Ishikawa (cell line): ENCODE measurements around the gene MED15.

Experiments used
- CEBPB ChIP-seq: IDR thresholded peaks from 2 replicates; pipeline ENCODE4 v1.6.1; 2012
- CREB1 ChIP-seq: IDR thresholded peaks from 2 replicates; pipeline ENCODE4 v1.6.1; 2012; ENCODE audit warnings: low read depth
- EGR1 ChIP-seq: IDR thresholded peaks from 2 replicates; pipeline ENCODE4 v1.6.1; 2012
- EP300 ChIP-seq: IDR thresholded peaks from 2 replicates; pipeline ENCODE4 v1.6.1; 2012; ENCODE audit warnings: borderline replicate concordance
- FOXM1 ChIP-seq: IDR thresholded peaks from 2 replicates; pipeline ENCODE4 v1.6.1; 2012; ENCODE audit warnings: low read depth, borderline replicate concordance
- NFIC ChIP-seq: IDR thresholded peaks from 2 replicates; pipeline ENCODE4 v1.6.1; 2012
- RAD21 ChIP-seq: IDR thresholded peaks from 2 replicates; pipeline ENCODE4 v1.6.1; 2012; ENCODE audit warnings: low read depth
- TAF1 ChIP-seq: IDR thresholded peaks from 2 replicates; pipeline ENCODE4 v1.6.1; 2012; ENCODE audit warnings: low read depth, mild to moderate bottlenecking
- TCF12 ChIP-seq: IDR thresholded peaks from 2 replicates; pipeline ENCODE4 v1.6.1; 2012; ENCODE audit warnings: low read depth
- TEAD4 ChIP-seq: IDR thresholded peaks from 2 replicates; pipeline ENCODE4 v1.6.1; 2012
- YY1 ChIP-seq: IDR thresholded peaks from 2 replicates; pipeline ENCODE4 v1.6.1; 2012; ENCODE audit warnings: low read depth
- ZBTB7A ChIP-seq: IDR thresholded peaks from 2 replicates; pipeline ENCODE4 v1.6.1; 2012; ENCODE audit warnings: low read depth
- TF ChIP-seq, protein P1 (sequence below): IDR thresholded peaks from 2 replicates; pipeline ENCODE4 v1.6.1; 2012
- TF ChIP-seq, protein P2 (sequence below): IDR thresholded peaks from 2 replicates; pipeline ENCODE4 v1.6.1; 2012; ENCODE audit warnings: low read depth, mild to moderate bottlenecking
- TF ChIP-seq, protein P3 (sequence below): IDR thresholded peaks from 2 replicates; pipeline ENCODE4 v1.6.1; 2012

MED15 gene

DNA sequence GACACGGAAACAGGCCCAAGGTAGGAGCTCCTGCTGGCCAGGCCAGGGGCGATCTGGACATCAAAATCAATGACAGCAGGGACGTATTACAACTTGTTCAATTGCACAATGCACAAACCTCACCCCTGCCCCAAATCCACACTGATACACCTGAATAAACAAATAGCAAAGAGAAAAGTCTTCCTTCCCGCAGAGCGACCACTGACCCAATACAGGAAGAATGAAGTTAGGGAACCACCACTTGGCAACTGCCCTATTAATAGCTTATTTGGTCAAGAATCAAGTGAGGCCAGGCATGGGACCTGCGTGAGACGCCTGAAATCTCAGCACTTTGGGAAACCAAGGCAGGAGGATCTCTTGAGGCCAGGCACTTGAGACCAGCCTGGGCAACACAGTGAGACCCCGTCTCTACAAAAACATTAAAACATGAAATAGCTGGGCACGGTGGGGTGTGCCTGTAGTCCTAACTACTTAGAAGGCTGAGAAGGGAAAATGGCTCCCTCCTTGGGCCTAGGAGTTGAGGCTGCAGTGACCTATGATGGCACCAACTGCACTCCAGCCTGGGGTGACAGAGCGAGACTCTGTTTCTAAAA lies 109.1 kb downstream of the MED15 start:
- TF ChIP-seq ZBTB7A: no peak
- TF ChIP-seq, protein P1, sequence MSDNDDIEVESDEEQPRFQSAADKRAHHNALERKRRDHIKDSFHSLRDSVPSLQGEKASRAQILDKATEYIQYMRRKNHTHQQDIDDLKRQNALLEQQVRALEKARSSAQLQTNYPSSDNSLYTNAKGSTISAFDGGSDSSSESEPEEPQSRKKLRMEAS: no peak

DNA sequence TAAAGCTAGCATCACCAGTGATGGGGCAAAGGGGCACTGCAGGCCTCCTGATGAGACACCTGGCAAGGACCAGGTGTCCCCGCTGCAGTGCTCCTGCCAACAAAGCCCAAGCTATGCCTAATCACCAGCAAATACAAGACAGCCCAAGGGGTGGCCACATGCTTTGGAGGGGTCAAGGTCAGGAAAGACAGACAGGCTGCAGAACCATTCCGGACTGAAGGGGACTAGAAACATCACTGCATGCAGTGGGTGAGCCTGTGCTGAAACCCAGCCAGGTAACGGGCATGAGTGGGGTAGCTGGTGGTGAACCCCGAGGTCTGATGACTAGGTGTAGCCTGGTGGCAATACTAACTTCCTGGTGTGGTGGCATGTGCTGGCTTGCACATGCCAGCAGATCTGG lies 111.1 kb downstream of the MED15 start:
- TF ChIP-seq YY1: no peak
- no peak for TF ChIP-seq ZBTB7A
- TF ChIP-seq, protein P1: no peak
- TF ChIP-seq FOXM1: no peak

DNA sequence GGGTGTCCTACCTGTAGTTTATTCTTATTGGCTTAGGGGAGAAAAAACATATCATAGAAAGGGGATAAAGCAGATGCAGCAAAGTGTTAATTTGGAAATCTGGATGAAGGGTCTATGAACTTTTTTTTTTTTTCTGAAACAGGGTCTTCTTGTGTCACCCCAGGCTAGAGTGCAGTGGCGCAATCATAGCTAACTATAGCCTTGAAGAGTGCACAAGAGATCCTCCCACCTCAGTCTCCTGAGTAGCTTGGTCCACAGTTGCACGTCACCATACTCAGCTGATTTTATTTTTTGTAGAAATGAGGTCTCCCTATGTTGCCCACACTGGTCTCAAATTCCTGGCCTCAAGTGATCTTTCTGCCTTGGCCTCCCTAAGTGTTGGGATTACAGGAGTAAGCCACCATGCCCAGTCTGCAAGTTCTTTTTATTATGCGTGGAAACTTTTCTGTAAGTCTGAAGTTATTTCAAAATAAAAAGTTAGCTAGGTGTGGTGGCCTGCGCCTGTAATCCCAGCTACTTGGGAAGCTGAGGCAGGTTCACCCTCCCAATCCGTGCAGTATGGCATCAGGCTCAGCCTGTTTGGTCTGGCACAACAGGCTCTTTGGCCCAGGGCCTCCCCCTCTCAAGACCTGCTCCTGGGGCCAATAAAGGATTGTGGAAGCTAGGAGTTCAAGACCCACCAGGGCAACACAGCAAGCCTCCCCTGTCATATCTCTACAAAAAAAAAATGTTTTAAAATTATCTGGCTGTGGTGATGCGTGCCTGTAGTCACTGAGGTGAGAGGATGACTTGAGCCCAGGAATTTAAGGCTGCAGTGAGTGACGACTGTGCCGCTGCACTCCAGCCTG lies 111.9 kb downstream of the MED15 start:
- TF ChIP-seq ZBTB7A (no peak), CREB1 (no peak), TAF1 (no peak), TEAD4 (no peak), NFIC (no peak), TCF12 (no peak), FOXM1 (no peak), EP300 (no peak), YY1 (no peak), RAD21 (no peak), CEBPB (no peak)
- TF ChIP-seq, protein P1: no peak
- TF ChIP-seq, protein P2, sequence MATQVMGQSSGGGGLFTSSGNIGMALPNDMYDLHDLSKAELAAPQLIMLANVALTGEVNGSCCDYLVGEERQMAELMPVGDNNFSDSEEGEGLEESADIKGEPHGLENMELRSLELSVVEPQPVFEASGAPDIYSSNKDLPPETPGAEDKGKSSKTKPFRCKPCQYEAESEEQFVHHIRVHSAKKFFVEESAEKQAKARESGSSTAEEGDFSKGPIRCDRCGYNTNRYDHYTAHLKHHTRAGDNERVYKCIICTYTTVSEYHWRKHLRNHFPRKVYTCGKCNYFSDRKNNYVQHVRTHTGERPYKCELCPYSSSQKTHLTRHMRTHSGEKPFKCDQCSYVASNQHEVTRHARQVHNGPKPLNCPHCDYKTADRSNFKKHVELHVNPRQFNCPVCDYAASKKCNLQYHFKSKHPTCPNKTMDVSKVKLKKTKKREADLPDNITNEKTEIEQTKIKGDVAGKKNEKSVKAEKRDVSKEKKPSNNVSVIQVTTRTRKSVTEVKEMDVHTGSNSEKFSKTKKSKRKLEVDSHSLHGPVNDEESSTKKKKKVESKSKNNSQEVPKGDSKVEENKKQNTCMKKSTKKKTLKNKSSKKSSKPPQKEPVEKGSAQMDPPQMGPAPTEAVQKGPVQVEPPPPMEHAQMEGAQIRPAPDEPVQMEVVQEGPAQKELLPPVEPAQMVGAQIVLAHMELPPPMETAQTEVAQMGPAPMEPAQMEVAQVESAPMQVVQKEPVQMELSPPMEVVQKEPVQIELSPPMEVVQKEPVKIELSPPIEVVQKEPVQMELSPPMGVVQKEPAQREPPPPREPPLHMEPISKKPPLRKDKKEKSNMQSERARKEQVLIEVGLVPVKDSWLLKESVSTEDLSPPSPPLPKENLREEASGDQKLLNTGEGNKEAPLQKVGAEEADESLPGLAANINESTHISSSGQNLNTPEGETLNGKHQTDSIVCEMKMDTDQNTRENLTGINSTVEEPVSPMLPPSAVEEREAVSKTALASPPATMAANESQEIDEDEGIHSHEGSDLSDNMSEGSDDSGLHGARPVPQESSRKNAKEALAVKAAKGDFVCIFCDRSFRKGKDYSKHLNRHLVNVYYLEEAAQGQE: no peak
- TF ChIP-seq, protein P3, sequence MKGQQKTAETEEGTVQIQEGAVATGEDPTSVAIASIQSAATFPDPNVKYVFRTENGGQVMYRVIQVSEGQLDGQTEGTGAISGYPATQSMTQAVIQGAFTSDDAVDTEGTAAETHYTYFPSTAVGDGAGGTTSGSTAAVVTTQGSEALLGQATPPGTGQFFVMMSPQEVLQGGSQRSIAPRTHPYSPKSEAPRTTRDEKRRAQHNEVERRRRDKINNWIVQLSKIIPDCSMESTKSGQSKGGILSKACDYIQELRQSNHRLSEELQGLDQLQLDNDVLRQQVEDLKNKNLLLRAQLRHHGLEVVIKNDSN: no peak

DNA sequence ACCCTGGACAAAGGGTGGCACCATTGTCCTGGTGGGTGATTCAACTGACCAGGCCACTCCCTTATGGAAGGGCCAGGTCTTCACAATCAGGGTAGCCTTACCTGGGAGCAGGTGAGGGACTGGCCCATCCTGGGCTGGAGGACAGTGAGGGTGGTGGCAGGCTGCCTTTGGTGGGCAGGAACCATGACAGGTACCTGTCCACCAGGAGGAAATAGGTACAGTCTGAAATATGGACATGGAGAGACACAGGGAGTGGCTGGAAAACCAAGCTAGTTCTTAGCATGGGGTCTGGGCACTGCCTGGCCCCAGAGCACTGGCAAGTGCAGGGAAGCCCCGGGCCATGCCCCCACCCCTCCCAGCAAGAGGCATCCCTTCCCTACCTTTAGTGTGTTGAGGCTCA lies 113.8 kb downstream of the MED15 start:
- TF ChIP-seq EGR1 (no peak), TEAD4 (no peak), NFIC (no peak), RAD21 (no peak), FOXM1 (no peak), CREB1 (no peak), EP300 (no peak), ZBTB7A (no peak), TAF1 (no peak), CEBPB (no peak), TCF12 (no peak), YY1 (no peak)
- TF ChIP-seq, protein P1: no peak
- TF ChIP-seq, protein P2: no peak
- TF ChIP-seq, protein P3: no peak

DNA sequence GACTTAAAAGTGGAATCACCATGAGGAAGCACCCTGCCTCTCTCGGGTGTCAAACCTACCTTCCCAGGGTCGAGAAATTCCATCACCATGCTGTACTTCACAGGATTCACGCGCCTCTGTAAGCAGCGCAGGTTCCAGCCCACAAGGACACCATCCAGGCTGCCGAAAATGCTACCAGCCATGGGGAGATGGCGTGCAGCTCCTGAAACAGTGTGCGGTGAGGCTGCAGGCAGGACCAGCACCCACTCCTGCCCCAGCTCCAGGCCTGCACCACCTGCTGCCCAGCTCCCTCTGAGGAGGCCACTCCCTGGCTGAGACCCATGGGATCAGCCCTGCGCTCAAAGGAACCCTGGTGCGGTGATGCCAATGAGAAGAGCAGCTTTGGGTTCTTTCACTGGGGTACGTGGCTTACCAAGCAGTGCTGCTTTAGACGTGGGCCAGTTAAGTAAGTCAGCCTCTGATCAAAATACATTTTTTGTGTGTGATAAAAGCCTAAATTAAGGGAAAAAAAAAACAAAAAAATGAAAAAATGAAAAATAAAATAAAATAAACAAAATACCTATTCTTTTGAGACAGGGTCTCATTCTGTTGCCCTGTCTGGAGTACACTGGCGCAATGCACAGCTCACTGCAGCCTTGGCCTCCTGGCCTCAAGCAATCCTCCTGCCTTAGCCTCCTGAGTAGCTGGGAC lies 115.4 kb downstream of the MED15 start:
- TF ChIP-seq, protein P2: no peak
- TF ChIP-seq CREB1 (no peak), EP300 (no peak)
